OCI-LY3 (cell line): ENCODE results near the gene PPP2R2B.

Experiments
- H2AFZ ChIP-seq: fragments of 200-600, 300-600 bp; shearing (Covaris generic); 2 replicates; pipeline ENCODE4 v1.6.0; 2014; ENCODE audit warnings: antibody characterized with exemption, low read depth, low read length
- H3K27ac ChIP-seq: fragments of 200-600, 300-600 bp; sonication (generic); 2 replicates; pipeline ENCODE4 v1.5.1; 2014; ENCODE audit warnings: mild to moderate bottlenecking, low read length, moderate library complexity, mixed read lengths
- H3K27me3 ChIP-seq: fragments of 200-600, 300-600 bp; sonication (generic); 2 replicates; pipeline ENCODE4 v1.6.1; 2014; ENCODE audit warnings: low read depth, low read length, mixed read lengths
- H3K36me3 ChIP-seq: fragments of 200-600, 300-600 bp; sonication (generic); replicated peaks from 2 replicates; pipeline ENCODE3; 2014; ENCODE audit warnings: low read depth, low read length, mixed read lengths
- H3K4me1 ChIP-seq: fragments of 300-600, 200-600 bp; sonication (generic); 2 replicates; pipeline ENCODE4 v1.6.1; 2014; ENCODE audit warnings: low read length, mixed read lengths
- H3K4me2 ChIP-seq: fragments of 200-600, 300-600 bp; sonication (generic); 2 replicates; pipeline ENCODE4 v1.6.1; 2014; ENCODE audit warnings: low read length, mixed read lengths
- H3K4me3 ChIP-seq: fragments of 300-600, 200-600 bp; sonication (generic); 2 replicates; pipeline ENCODE4 v1.5.1; 2014; ENCODE audit warnings: antibody characterized with exemption, mild to moderate bottlenecking, low read length, moderate library complexity
- H3K79me2 ChIP-seq: fragments of 300-600, 200-600 bp; shearing (Covaris generic); 2 replicates; pipeline ENCODE4 v1.6.1; 2014; ENCODE audit warnings: mild to moderate bottlenecking, low read length, mixed read lengths
- H3K9ac ChIP-seq: fragments of 300-600, 200-600 bp; shearing (Covaris generic); 2 replicates; pipeline ENCODE4 v1.6.0; 2014; ENCODE audit warnings: mild to moderate bottlenecking, low read length, moderate library complexity
- H3K9me3 ChIP-seq: fragments of 200-600, 300-600 bp; shearing (Covaris generic); 2 replicates; pipeline ENCODE4 v1.6.1; 2014; ENCODE audit warnings: low read length, mixed read lengths; ENCODE audit not compliant: insufficient read depth
- H4K20me1 ChIP-seq: fragments of 200-600, 300-600 bp; sonication (generic); 2 replicates; pipeline ENCODE4 v1.6.1; 2016; ENCODE audit warnings: low read length, mixed read lengths; ENCODE audit not compliant: insufficient read depth
- CTCF ChIP-seq: fragments of 200-600, 300-600 bp; sonication (generic); IDR thresholded peaks from 2 replicates; pipeline ENCODE4 v1.5.1; 2014; ENCODE audit warnings: antibody characterized with exemption, low read length, low read depth
- EZH2phosphoT487 ChIP-seq: fragments of 200-600 bp; shearing (Covaris generic); IDR thresholded peaks from 2 replicates; pipeline ENCODE4 v1.6.1; 2018; ENCODE audit warnings: antibody characterized with exemption, mixed run types, low read depth

PPP2R2B gene

GRCh38 chr5:146751781-146752401, 126.7 kb downstream of the PPP2R2B start:
- Histone ChIP-seq H3K4me1 (no peaks in the 10 kb centered on the region), H4K20me1 (no peaks in the 10 kb centered on the region), H3K36me3 (no peaks in the 10 kb centered on the region), H3K27me3 (no peaks in the 10 kb centered on the region), H3K9me3 (no peaks in the 10 kb centered on the region), H3K4me3 (no peak overlapping the region), H3K27ac (no peak overlapping the region), H2AFZ (no peak overlapping the region), H3K4me2 (no peak overlapping the region), H3K9ac (no peak overlapping the region), H3K79me2 (no peaks in the 10 kb centered on the region)
- TF ChIP-seq CTCF (no peak), EZH2phosphoT487 (no peak)

- H4K20me1 ChIP-seq = no peaks in the 10 kb centered on the region
- no peaks in the 10 kb centered on the region for H3K27me3 ChIP-seq
- H3K4me1 ChIP-seq = no peaks in the 10 kb centered on the region
- no peak overlapping the region for H3K4me2 ChIP-seq
- no peaks in the 10 kb centered on the region for H3K79me2 ChIP-seq
- H3K27ac ChIP-seq = no peak overlapping the region
- H3K36me3 ChIP-seq = no peaks in the 10 kb centered on the region
- no peak overlapping the region for H3K4me3 ChIP-seq
- no peak overlapping the region for H3K9ac ChIP-seq
- H2AFZ ChIP-seq = no peak overlapping the region
- no peaks in the 10 kb centered on the region for H3K9me3 ChIP-seq
- no peak for TF ChIP-seq CTCF
- TF ChIP-seq EZH2phosphoT487 = no peak
Measured at GRCh38 chr5:146751054-146751453, 127.5 kb downstream of the PPP2R2B start.

GRCh38 chr5:146748533-146748932, 130.0 kb downstream of the PPP2R2B start:
- no peaks in the 10 kb centered on the region for H3K36me3 ChIP-seq
- no peaks in the 10 kb centered on the region for H3K4me1 ChIP-seq
- no peaks in the 10 kb centered on the region for H4K20me1 ChIP-seq
- H3K4me2 ChIP-seq = no peak overlapping the region
- no peaks in the 10 kb centered on the region for H3K9me3 ChIP-seq
- no peak overlapping the region for H2AFZ ChIP-seq
- no peaks in the 10 kb centered on the region for H3K27me3 ChIP-seq
- H3K9ac ChIP-seq = no peak overlapping the region
- H3K4me3 ChIP-seq = no peak overlapping the region
- H3K27ac ChIP-seq = no peak overlapping the region
- H3K79me2 ChIP-seq = no peaks in the 10 kb centered on the region
- TF ChIP-seq EZH2phosphoT487 = no peak
- TF ChIP-seq CTCF = no peak

- no peak overlapping the region for H3K27ac ChIP-seq
- H3K4me2 ChIP-seq = no peak overlapping the region
- no peaks in the 10 kb centered on the region for H3K36me3 ChIP-seq
- H3K4me1 ChIP-seq = no peaks in the 10 kb centered on the region
- no peaks in the 10 kb centered on the region for H3K9me3 ChIP-seq
- H4K20me1 ChIP-seq = no peaks in the 10 kb centered on the region
- no peak overlapping the region for H3K4me3 ChIP-seq
- no peak for TF ChIP-seq CTCF
- no peak for TF ChIP-seq EZH2phosphoT487
- H3K27me3 ChIP-seq = no peaks in the 10 kb centered on the region
- no peak overlapping the region for H2AFZ ChIP-seq
- no peaks in the 10 kb centered on the region for H3K79me2 ChIP-seq
- H3K9ac ChIP-seq = no peak overlapping the region
Measured at GRCh38 chr5:146745931-146746577, 132.5 kb downstream of the PPP2R2B start.
